ENCODE measurements around the gene LRRC1. TPM values are rescaled to one million over a fixed set of nuclear protein-coding genes. Genes with fewer than 3 reads are reported as not detected.

LRRC1 gene
- total and polyA plus RNA-seq, 2 of the 13 experiments (the other 11 are each of a cell fraction or from before 2014, with no cell fraction given) = 15.6 to 27.7 TPM

- TF ChIP-seq KIAA2018 (CRISPR knock-in tag; IDR thresholded peaks at IDR 0.05; ENCODE audit: borderline replicate concordance) (peak; percentile 94; the same call in 1 of the 2 replicates), REXO4 (CRISPR knock-in tag; IDR thresholded peaks at IDR 0.05; ENCODE audit: borderline replicate concordance) (no peak), CHCHD3 (CRISPR knock-in tag; IDR thresholded peaks at IDR 0.05) (no peak), NONO (IDR thresholded peaks at IDR 0.05) (no peak), NONO (CRISPR knock-in tag; conservative IDR thresholded peaks at IDR 0.05) (peak; percentile 98), NR2C2 (CRISPR knock-in tag; IDR thresholded peaks at IDR 0.05; ENCODE audit: borderline replicate concordance) (peak; percentile 98), MIER3 (CRISPR knock-in tag; IDR thresholded peaks at IDR 0.05; ENCODE audit: borderline replicate concordance) (peak; percentile 52; the same call in 1 of the 2 replicates), MTA3 (CRISPR knock-in tag; IDR thresholded peaks at IDR 0.05) (no peak), STAT5B (CRISPR knock-in tag; IDR thresholded peaks at IDR 0.05) (0 out of 2 replicates have a peak, but pooled peaks have one; percentile 60), ZNF782 (CRISPR knock-in tag; IDR thresholded peaks at IDR 0.05; ENCODE audit: borderline replicate concordance) (no peak; the same call in 1 of the 2 replicates), MED8 (CRISPR knock-in tag; IDR thresholded peaks at IDR 0.05; ENCODE audit: insufficient replicate concordance) (peak; percentile 78), ZNF713 (CRISPR knock-in tag; IDR thresholded peaks at IDR 0.05) (no peak), CSRNP2 (CRISPR knock-in tag; conservative IDR thresholded peaks at IDR 0.05; ENCODE audit: low read depth) (0 out of 2 replicates have a peak, but pooled peaks have one; percentile 75), ZNF558 (CRISPR knock-in tag; IDR thresholded peaks at IDR 0.05; ENCODE audit: borderline replicate concordance) (peak; percentile 83; the same call in 1 of the 2 replicates)
- TF ChIP-seq, protein P1, sequence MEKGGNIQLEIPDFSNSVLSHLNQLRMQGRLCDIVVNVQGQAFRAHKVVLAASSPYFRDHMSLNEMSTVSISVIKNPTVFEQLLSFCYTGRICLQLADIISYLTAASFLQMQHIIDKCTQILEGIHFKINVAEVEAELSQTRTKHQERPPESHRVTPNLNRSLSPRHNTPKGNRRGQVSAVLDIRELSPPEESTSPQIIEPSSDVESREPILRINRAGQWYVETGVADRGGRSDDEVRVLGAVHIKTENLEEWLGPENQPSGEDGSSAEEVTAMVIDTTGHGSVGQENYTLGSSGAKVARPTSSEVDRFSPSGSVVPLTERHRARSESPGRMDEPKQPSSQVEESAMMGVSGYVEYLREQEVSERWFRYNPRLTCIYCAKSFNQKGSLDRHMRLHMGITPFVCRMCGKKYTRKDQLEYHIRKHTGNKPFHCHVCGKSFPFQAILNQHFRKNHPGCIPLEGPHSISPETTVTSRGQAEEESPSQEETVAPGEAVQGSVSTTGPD (CRISPR knock-in tag; IDR thresholded peaks at IDR 0.05) = no peak
Measured at GRCh38 chr6:53794720-53795339, at the start of gene LRRC1 (continued).

All from HepG2 (cell line).